Measurements from ENCODE around the gene EXOC7. TPM values are rescaled to one million over a fixed set of nuclear protein-coding genes. Genes with fewer than 3 reads are reported as not detected.

The EXOC7 gene
- total RNA-seq, 1 experiment from 2014 or later, result 114 TPM

GRCh38 chr17:76151896-76152454 is 48.4 kb upstream of the EXOC7 start:
- no peak overlapping the region for H3K4me2 ChIP-seq (ENCODE audit: low read length)
- H3K4me1 ChIP-seq (ENCODE audit: control insufficient read depth in 1 of 2, insufficient read depth in 2 of 2, low read length in 2 of 2), result no peaks in the 10 kb centered on the region
- intact Hi-C loops (cut with micrococcal nuclease), result no loop called here
- no peak for TF ChIP-seq TCF7L2 (IDR thresholded peaks at IDR 0.05; ENCODE audit: borderline replicate concordance, extremely low read depth, insufficient read depth, insufficient read length)
- no peak overlapping the region for H3K9ac ChIP-seq (ENCODE audit: low read length)
- BruUV-seq (replicated peaks), result no TSS peak
- no peaks in the 10 kb centered on the region for H3K9me2 ChIP-seq (ENCODE audit: insufficient read depth)
- no peak for ATAC-seq
- no peaks in the 10 kb centered on the region for H3K79me2 ChIP-seq (ENCODE audit: insufficient read depth, low read length)
- H3K36me3 ChIP-seq (ENCODE audit: control insufficient read depth in 1 of 2, insufficient read depth in 2 of 2, low read length in 2 of 2), result no peaks in the 10 kb centered on the region
- no peak overlapping the region for H3K27ac ChIP-seq (ENCODE audit: low read depth, low read length)
- H3K27me3 ChIP-seq (ENCODE audit: insufficient read depth, low read length), result no peaks in the 10 kb centered on the region
- no peak for DNase-seq (ENCODE audit: low read depth, low spot score)
- no peaks in the 10 kb centered on the region for H4K20me1 ChIP-seq (ENCODE audit: insufficient read depth)
- ChIA-PET CTCF (interaction anchor here (0.6 to 2.2 kb wide), 3 partner anchors 30 to 909 kb away, joined by 3 to 8 read pairs (median 4); no protein-coding TSS in a partner anchor), POLR2A (no interaction called here), RAD21 (ENCODE audit: low non-redundant PET in 1 of 2, low total read pairs in 2 of 2, uncharacterized antibody in 2 of 2, unreplicated experiment in 2 of 2) (no interaction called here)
- no peaks in the 10 kb centered on the region for H3K9me3 ChIP-seq (ENCODE audit: control insufficient read depth in 1 of 2, insufficient read depth in 1 of 2, low read depth in 1 of 2, low read length in 2 of 2)
- no peak overlapping the region for H3K4me3 ChIP-seq (replicated peaks in 1 of 2; ENCODE audit: low read depth in 1 of 2, low read length in 2 of 2)
- H2AFZ ChIP-seq (ENCODE audit: low read depth, low read length, poor library complexity, severe bottlenecking), result no peak overlapping the region

- no peaks in the 10 kb centered on the region for H3K9me3 ChIP-seq (ENCODE audit: control insufficient read depth in 1 of 2, insufficient read depth in 1 of 2, low read depth in 1 of 2, low read length in 2 of 2)
- H3K4me1 ChIP-seq (ENCODE audit: control insufficient read depth in 1 of 2, insufficient read depth in 2 of 2, low read length in 2 of 2), result no peaks in the 10 kb centered on the region
- H3K4me3 ChIP-seq (replicated peaks in 1 of 2; ENCODE audit: low read depth in 1 of 2, low read length in 2 of 2), result no peak overlapping the region
- intact Hi-C loops (cut with micrococcal nuclease), result no loop called here
- ATAC-seq (no peak), DNase-seq (ENCODE audit: low read depth, low spot score) (no peak)
- no peaks in the 10 kb centered on the region for H3K79me2 ChIP-seq (ENCODE audit: insufficient read depth, low read length)
- no TSS peak for BruUV-seq (replicated peaks)
- H3K36me3 ChIP-seq (ENCODE audit: control insufficient read depth in 1 of 2, insufficient read depth in 2 of 2, low read length in 2 of 2), result no peaks in the 10 kb centered on the region
- no peaks in the 10 kb centered on the region for H3K9me2 ChIP-seq (ENCODE audit: insufficient read depth)
- no peaks in the 10 kb centered on the region for H3K27me3 ChIP-seq (ENCODE audit: insufficient read depth, low read length)
- H2AFZ ChIP-seq (ENCODE audit: low read depth, low read length, poor library complexity, severe bottlenecking), result no peak overlapping the region
- no peak for TF ChIP-seq CBX3 (IDR thresholded peaks at IDR 0.05; ENCODE audit: low read depth)
- TF ChIP-seq EZH2 (IDR thresholded peaks at IDR 0.05), result no peak
- no peak for TF ChIP-seq CTCF (IDR thresholded peaks at IDR 0.05 in 2 of 3, conservative IDR thresholded peaks at IDR 0.05 in 1 of 3; ENCODE audit: borderline replicate concordance in 1 of 3, insufficient read depth in 1 of 3, low read depth in 2 of 3, low read length in 2 of 3)
- no peak for TF ChIP-seq EGR1 (IDR thresholded peaks at IDR 0.05; ENCODE audit: low read depth)
- TF ChIP-seq ATF3 (IDR thresholded peaks at IDR 0.05), result no peak
- no peak for TF ChIP-seq CEBPB (IDR thresholded peaks at IDR 0.05; ENCODE audit: low read depth)
- TF ChIP-seq MAX (IDR thresholded peaks at IDR 0.05), result no peak
- no peak for TF ChIP-seq TCF7L2 (IDR thresholded peaks at IDR 0.05; ENCODE audit: borderline replicate concordance, extremely low read depth, insufficient read depth, insufficient read length)
- no peak for TF ChIP-seq POLR2AphosphoS5 (IDR thresholded peaks at IDR 0.05; ENCODE audit: low read depth, low read length)
- ChIA-PET CTCF (interaction anchor here (1.1 to 2.2 kb wide), 3 partner anchors 10 to 31 kb away, joined by 3 to 8 read pairs (median 4); partner anchors contain the start of gene FOXJ1), POLR2A (interaction anchor here (1.3 kb wide), 1 partner anchor 18 kb away, joined by 4 read pairs; no protein-coding TSS in a partner anchor), RAD21 (ENCODE audit: low non-redundant PET in 1 of 2, low total read pairs in 2 of 2, uncharacterized antibody in 2 of 2, unreplicated experiment in 2 of 2) (no interaction called here)
- no peaks in the 10 kb centered on the region for H4K20me1 ChIP-seq (ENCODE audit: insufficient read depth)
- no peak overlapping the region for H3K27ac ChIP-seq (ENCODE audit: low read depth, low read length)
- no peak overlapping the region for H3K9ac ChIP-seq (ENCODE audit: low read length)
- no peak overlapping the region for H3K4me2 ChIP-seq (ENCODE audit: low read length)
Measured at GRCh38 chr17:76150712-76151622, 47.4 kb upstream of the EXOC7 start.
